K562 (cell line): ENCODE results near the gene HAPLN3. TPM values are rescaled to one million over a fixed set of nuclear protein-coding genes. Genes with fewer than 3 reads are reported as not detected.

Experiments used
- ATAC-seq: fragments of 200-7000 bp; cut with Tn5 transposase; 3 replicates; pipeline ENCODE4 v1.9.1; 2020; ENCODE audit warnings: moderate library complexity
- BruUV-seq: library from RNA; stranded (reverse); fragments of 400-500 nt; replicated peaks from 2 replicates; lab custom pipeline; 2021; lab: Mats Ljungman, UMichigan
- CTCF ChIA-PET: fragments of 300-600 bp; formaldehyde crosslinking; extraction: SDS; loops from one replicate; lab custom pipeline; 2021; ENCODE audit warnings: low intra/inter-chr PET ratio; lab: Yijun Ruan, JAX
- POLR2A ChIA-PET: fragments of 300-600, 350-650 bp; sonication (Branson Sonifier 250); formaldehyde crosslinking; extraction: SDS; loops from one replicate; lab custom pipeline; 2021; ENCODE audit warnings: antibody characterized with exemption, inconsistent platforms; lab: Yijun Ruan, JAX
- DNase-seq, 4 experiments: peaks; one replicate each; pipeline versions ENCODE4 v3.0.0 to v3.0.0-alpha.2; 2011 to 2018; ENCODE audit warnings: low spot score in 3 of 4, mixed read lengths in 3 of 4; ENCODE audit errors: extremely low read depth in 1 of 4
- FAIRE-seq: peaks from 2 replicates; lab custom pipeline; 2011; peaks lifted over from hg19 to GRCh38; lab: Jason Lieb, UNC
- H2AFZ ChIP-seq: 2 replicates; pipeline ENCODE4 v1.6.0; 2011; ENCODE audit warnings: low read depth, low read length, control low read depth, inconsistent platforms
- H3K27ac ChIP-seq: fragments of 200-600 bp; 3 replicates; pipeline ENCODE4 v1.8.0; 2011; ENCODE audit warnings: low read depth, mild to moderate bottlenecking, control low read depth, inconsistent platforms, low read length, moderate library complexity, mixed read lengths; ENCODE audit errors: extremely low read depth
- H3K27me3 ChIP-seq, 2 experiments: fragments of 300-600 bp in 1 of 2; 2 replicates in 1 of 2; 3 replicates in 1 of 2; pipeline versions ENCODE4 v1.6.0 to v1.8.0; 2011; ENCODE audit warnings: inconsistent platforms in 2 of 2, low read length in 2 of 2, mild to moderate bottlenecking in 1 of 2, mixed read lengths in 1 of 2, moderate library complexity in 1 of 2; ENCODE audit not compliant: control insufficient read depth in 2 of 2, insufficient read depth in 2 of 2
- H3K36me3 ChIP-seq: fragments of 300-600 bp; 3 replicates; pipeline ENCODE4 v1.8.0; 2011; ENCODE audit warnings: mild to moderate bottlenecking, low read length, inconsistent platforms; ENCODE audit not compliant: control insufficient read depth, insufficient read depth
- H3K4me1 ChIP-seq, 2 experiments: fragments of 200-600 bp in 1 of 2; replicated peaks in 1 of 2; 2 replicates in 1 of 2; 3 replicates in 1 of 2; pipeline versions ENCODE4 v1.5.1 to v1.8.0; 2011; ENCODE audit warnings: inconsistent platforms in 2 of 2, low read length in 2 of 2, mild to moderate bottlenecking in 1 of 2, mixed read lengths in 1 of 2, moderate library complexity in 1 of 2; ENCODE audit not compliant: control insufficient read depth in 2 of 2, insufficient read depth in 2 of 2
- H3K4me2 ChIP-seq: 2 replicates; pipeline ENCODE4 v1.6.1; 2011; ENCODE audit warnings: low read length, control low read depth, inconsistent platforms, mixed read lengths; ENCODE audit not compliant: insufficient read depth
- H3K4me3 ChIP-seq: fragments of 200-600 bp; sonication (generic), shearing (Covaris generic); 2 replicates; pipeline ENCODE4 v1.5.1; 2016; ENCODE audit warnings: control low read depth, inconsistent platforms
- H3K79me2 ChIP-seq: fragments of 200-600 bp; 3 replicates; pipeline ENCODE4 v1.8.0; 2011; ENCODE audit warnings: low read length, inconsistent platforms; ENCODE audit not compliant: control insufficient read depth, insufficient read depth
- H3K9ac ChIP-seq, 2 experiments: 2 replicates each; pipeline versions ENCODE4 v1.6.0 to v1.6.1; 2011; ENCODE audit warnings: low read depth in 2 of 2, low read length in 2 of 2, control low read depth in 1 of 2, inconsistent platforms in 1 of 2, mild to moderate bottlenecking in 1 of 2, mixed read lengths in 1 of 2; ENCODE audit not compliant: insufficient read depth in 1 of 2
- H3K9me1 ChIP-seq: one replicate; pipeline ENCODE4 v1.6.0; 2011; ENCODE audit warnings: inconsistent platforms, mild to moderate bottlenecking, low read length, moderate library complexity; ENCODE audit not compliant: control insufficient read depth, insufficient read depth
- H3K9me3 ChIP-seq: replicated peaks from 2 replicates; pipeline ENCODE4 v1.5.1; 2011; ENCODE audit warnings: low read depth, low read length, inconsistent platforms; ENCODE audit not compliant: control insufficient read depth, insufficient read depth
- H4K20me1 ChIP-seq: replicated peaks from 2 replicates; pipeline ENCODE4 v1.6.1; 2011; ENCODE audit warnings: low read length, inconsistent platforms, mixed read lengths; ENCODE audit not compliant: control insufficient read depth, insufficient read depth
- CSDE1 ChIP-seq, 2 experiments: fragments of 450-650 bp; IDR thresholded peaks; 2 replicates each; pipeline ENCODE4 v1.6.1; 2016; ENCODE audit warnings: mild to moderate bottlenecking in 1 of 2
- E2F3 ChIP-seq: fragments of 250-450 bp; sonication (Bioruptor Pico); IDR thresholded peaks from 2 replicates; pipeline ENCODE4 v1.4.0; 2020; ENCODE audit warnings: mild to moderate bottlenecking
- HEY1 ChIP-seq: fragments of 250-450 bp; sonication (Bioruptor Pico); IDR thresholded peaks from 2 replicates; pipeline ENCODE4 v1.5.0; 2020; ENCODE audit warnings: mild to moderate bottlenecking, moderate library complexity, borderline replicate concordance
- MYBL2 ChIP-seq, 2 experiments: fragments of 450-650 bp in 1 of 2; sonication (generic) in 1 of 2; formaldehyde crosslinking in 1 of 2; IDR thresholded peaks; 2 replicates each; pipeline versions ENCODE4 v1.6.1 to v1.8.1; 2017 to 2022; ENCODE audit warnings: borderline replicate concordance in 1 of 2, inconsistent platforms in 1 of 2, low read depth in 1 of 2, mild to moderate bottlenecking in 1 of 2, missing genetic modification reagents in 1 of 2, moderate library complexity in 1 of 2
- RAD51 ChIP-seq: fragments of 450-650 bp; IDR thresholded peaks from 2 replicates; pipeline ENCODE4 v1.7.1; 2016; ENCODE audit warnings: low read depth, mild to moderate bottlenecking, borderline replicate concordance
- U2AF1 ChIP-seq: fragments of 200-400 bp; formaldehyde crosslinking; optimal IDR thresholded peaks from 2 replicates; pipeline ENCODE3; 2017; ENCODE audit warnings: mild to moderate bottlenecking, low read depth, low read length, moderate library complexity
- WGBS: fragments of 100-300 bp; shearing (Covaris generic); methylation state at CpG from one replicate; pipeline ENCODE4 v1.1.6; 2016; ENCODE audit warnings: low coverage, mixed read lengths; ENCODE audit not compliant: insufficient coverage; ENCODE audit errors: missing lambda C conversion rate; 5-methylcytosine and 5-hydroxymethylcytosine counted together
- in situ Hi-C: fragments of 300-500 bp; cut with MboI; formaldehyde crosslinking; loops from 4 replicates; pipeline ENCODE4 v1.15.0; 2018; ENCODE audit warnings: inconsistent platforms, mixed read lengths
- intact Hi-C: fragments of 100-400 bp; cut with micrococcal nuclease; formaldehyde crosslinking; loops from 2 replicates; pipeline ENCODE4 v1.14.2; 2022
- polyA plus RNA-seq, 8 experiments: library from polyadenylated mRNA; depleted of rRNA in 4 of 8; stranded (reverse) in 5 of 8; unstranded in 3 of 8; fragments of >200 nt; fragmentation: Nextera tagmentation in 2 of 8; fragmentation: Illumina TruSeq in 1 of 8; extraction: Ambion mirVana in 2 of 8; extraction: Trizol in 1 of 8; gene quantifications; 2 replicates each; pipeline versions ENCODE4 v1.2.1 to v1.2.3, GENCODE V29; 2011 to 2014; ENCODE audit warnings: inconsistent platforms in 1 of 8, missing spikeins in 1 of 8
- total RNA-seq, 7 experiments: library from RNA; depleted of rRNA in 6 of 7; stranded (reverse); fragments of >200 nt in 6 of 7; fragmentation: Illumina TruSeq in 2 of 7; extraction: Trizol in 2 of 7; gene quantifications; 2 replicates each; pipeline versions ENCODE4 v1.2.1 to v1.2.3, GENCODE V29; 2011 to 2021; ENCODE audit warnings: low replicate concordance in 1 of 7
- TF ChIP-seq, protein P1 (sequence below): sonication (generic); formaldehyde crosslinking; IDR thresholded peaks from 2 replicates; pipeline ENCODE4 v1.8.0; 2022; ENCODE audit warnings: missing genetic modification reagents, mild to moderate bottlenecking, borderline replicate concordance

HAPLN3 gene
- total and polyA plus RNA-seq, 9 of the 15 experiments (the other 6 are each of a cell fraction or from before 2014, with no cell fraction given) = 0.04 to 2.4 (median 0.65) TPM

DNA sequence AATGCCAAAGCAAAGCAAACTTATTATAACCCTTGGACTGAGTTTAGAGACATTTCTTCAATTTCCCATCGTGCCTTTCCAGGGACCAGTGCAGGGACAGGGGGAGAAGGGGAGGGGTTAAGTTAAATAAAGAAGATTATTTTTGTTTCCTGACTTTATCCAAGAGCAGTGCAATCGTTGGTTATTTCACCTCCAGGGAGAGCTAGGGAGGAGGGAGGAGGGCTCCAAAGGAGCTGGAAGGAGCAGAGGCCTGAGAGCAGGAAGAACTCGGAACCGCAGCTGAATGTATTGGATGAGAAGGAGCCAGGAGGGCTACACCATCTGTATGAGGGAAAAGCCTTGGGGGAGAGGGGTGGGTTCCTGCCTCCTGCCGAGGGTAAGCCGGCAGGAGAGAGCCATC is 20.7 kb downstream of the HAPLN3 start:
- no peak for FAIRE-seq
- in situ Hi-C loops = no loop called here

More for the DNA sequence above, 20.7 kb downstream of the HAPLN3 start:
- intact Hi-C loops = loop anchor here (5.0 kb wide), 1 partner anchor 37 kb away; no protein-coding TSS in a partner anchor
- Histone ChIP-seq H2AFZ (no peak overlapping the region), H3K27me3 (peaks cover 41 to 73% of the 10 kb centered on the region in 2 experiments; a peak in 4 of 5 replicates), H3K27ac (no peak overlapping the region), H3K4me1 (peaks cover 8 to 34% of the 10 kb centered on the region in 2 experiments; a peak in 4 of 5 replicates), H3K9me3 (no peaks in the 10 kb centered on the region), H3K4me2 (no peak overlapping the region), H4K20me1 (peaks cover 5% of the 10 kb centered on the region), H3K79me2 (no peaks in the 10 kb centered on the region), H3K9me1 (peaks cover 5% of the 10 kb centered on the region), H3K36me3 (no peaks in the 10 kb centered on the region), H3K4me3 (no peak overlapping the region), H3K9ac (no peak overlapping the region)
- DNase-seq (no peak), ATAC-seq (no peak)
- TF ChIP-seq E2F3 (CRISPR knock-in tag) (no peak), RAD51 (no peak), HEY1 (CRISPR knock-in tag) (no peak), U2AF1 (no peak), CSDE1 (IDR thresholded peaks at IDR 0.05) (no peak), MYBL2 (IDR thresholded peaks at IDR 0.05; ENCODE audit: low read depth) (no peak), MYBL2 (CRISPR knock-in tag; IDR thresholded peaks at IDR 0.05; ENCODE audit: borderline replicate concordance) (no peak)
- TF ChIP-seq, protein P1, sequence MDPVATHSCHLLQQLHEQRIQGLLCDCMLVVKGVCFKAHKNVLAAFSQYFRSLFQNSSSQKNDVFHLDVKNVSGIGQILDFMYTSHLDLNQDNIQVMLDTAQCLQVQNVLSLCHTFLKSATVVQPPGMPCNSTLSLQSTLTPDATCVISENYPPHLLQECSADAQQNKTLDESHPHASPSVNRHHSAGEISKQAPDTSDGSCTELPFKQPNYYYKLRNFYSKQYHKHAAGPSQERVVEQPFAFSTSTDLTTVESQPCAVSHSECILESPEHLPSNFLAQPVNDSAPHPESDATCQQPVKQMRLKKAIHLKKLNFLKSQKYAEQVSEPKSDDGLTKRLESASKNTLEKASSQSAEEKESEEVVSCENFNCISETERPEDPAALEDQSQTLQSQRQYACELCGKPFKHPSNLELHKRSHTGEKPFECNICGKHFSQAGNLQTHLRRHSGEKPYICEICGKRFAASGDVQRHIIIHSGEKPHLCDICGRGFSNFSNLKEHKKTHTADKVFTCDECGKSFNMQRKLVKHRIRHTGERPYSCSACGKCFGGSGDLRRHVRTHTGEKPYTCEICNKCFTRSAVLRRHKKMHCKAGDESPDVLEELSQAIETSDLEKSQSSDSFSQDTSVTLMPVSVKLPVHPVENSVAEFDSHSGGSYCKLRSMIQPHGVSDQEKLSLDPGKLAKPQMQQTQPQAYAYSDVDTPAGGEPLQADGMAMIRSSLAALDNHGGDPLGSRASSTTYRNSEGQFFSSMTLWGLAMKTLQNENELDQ (CRISPR knock-in tag) = no peak
- ChIA-PET CTCF (no interaction called here), POLR2A (interaction anchor here (1.0 kb wide), 1 partner anchor 9 kb away, joined by 3 read pairs; no protein-coding TSS in a partner anchor)
- WGBS = 5% methylated on average over 3 of the region's 6 CpGs
- no TSS peak for BruUV-seq
